HepG2 (cell line): Measurements from ENCODE around the gene ETHE1. TPM values are rescaled to one million over a fixed set of nuclear protein-coding genes. Genes with fewer than 3 reads are reported as not detected.

Experiments
- ATAC-seq: fragments of 200-7000 bp; cut with Tn5 transposase; 3 replicates; pipeline ENCODE4 v1.9.1; 2020; ENCODE audit warnings: mild to moderate bottlenecking, moderate library complexity
- BruUV-seq: library from RNA; stranded (reverse); fragments of 400-500 nt; replicated peaks from 2 replicates; lab custom pipeline; 2021; lab: Mats Ljungman, UMichigan
- CTCF ChIA-PET: fragments of 300-600 bp; formaldehyde crosslinking; extraction: SDS; loops from one replicate; lab custom pipeline; 2021; ENCODE audit warnings: low total read pairs, inconsistent platforms, low intra/inter-chr PET ratio; lab: Yijun Ruan, JAX
- POLR2A ChIA-PET: fragments of 350-600 bp; sonication (Branson Sonifier 250); formaldehyde crosslinking; loops from one replicate; lab custom pipeline; 2020; ENCODE audit warnings: antibody characterized with exemption, inconsistent platforms; lab: Yijun Ruan, JAX
- DNase-seq: peaks from one replicate; pipeline ENCODE4 v3.0.0-alpha.2; 2015; ENCODE audit warnings: low spot score
- FAIRE-seq: peaks from 3 replicates; lab custom pipeline; 2011; peaks lifted over from hg19 to GRCh38; lab: Jason Lieb, UNC
- H2AFZ ChIP-seq: one replicate; pipeline ENCODE4 v1.6.1; 2011; ENCODE audit warnings: low read length, inconsistent platforms
- H3K27ac ChIP-seq: fragments of 300-600 bp; 3 replicates; pipeline ENCODE4 v1.8.0; 2011; ENCODE audit warnings: mixed run types, mild to moderate bottlenecking, mixed read lengths, low read length, inconsistent platforms; ENCODE audit not compliant: insufficient read depth; ENCODE audit errors: extremely low read length
- H3K27me3 ChIP-seq, 2 experiments: fragments of 200-600 bp in 1 of 2; 2 replicates in 1 of 2; 3 replicates in 1 of 2; pipeline versions ENCODE4 v1.6.0 to v1.8.0; 2011; ENCODE audit warnings: low read length in 2 of 2, mild to moderate bottlenecking in 2 of 2, moderate library complexity in 2 of 2, inconsistent platforms in 1 of 2; ENCODE audit not compliant: insufficient read depth in 2 of 2, control insufficient read depth in 1 of 2
- H3K36me3 ChIP-seq, 2 experiments: fragments of 200-600 bp in 1 of 2; replicated peaks in 1 of 2; 2 replicates in 1 of 2; 3 replicates in 1 of 2; pipeline versions ENCODE4 v1.5.1 to v1.8.0; 2011; ENCODE audit warnings: low read length in 2 of 2, inconsistent platforms in 1 of 2; ENCODE audit not compliant: insufficient read depth in 2 of 2, control insufficient read depth in 1 of 2
- H3K4me1 ChIP-seq: 2 replicates; pipeline ENCODE4 v1.5.1; 2012; ENCODE audit warnings: low read length, inconsistent platforms; ENCODE audit not compliant: insufficient read depth
- H3K4me2 ChIP-seq: 2 replicates; pipeline ENCODE4 v1.6.0; 2011; ENCODE audit warnings: low read depth, low read length, inconsistent platforms
- H3K4me3 ChIP-seq, 3 experiments: fragments of 200-600 bp in 1 of 3; sonication (generic), shearing (Covaris generic) in 1 of 3; replicated peaks in 1 of 3; 2 replicates each; pipeline ENCODE4 v1.5.1; 2011 to 2016; ENCODE audit warnings: low read length in 3 of 3, inconsistent platforms in 2 of 3, low read depth in 2 of 3, mild to moderate bottlenecking in 2 of 3, control low read depth in 1 of 3, mixed read lengths in 1 of 3; ENCODE audit not compliant: insufficient read depth in 1 of 3
- H3K79me2 ChIP-seq: one replicate; pipeline ENCODE4 v1.6.1; 2011; ENCODE audit warnings: low read length, inconsistent platforms; ENCODE audit not compliant: insufficient read depth
- H3K9ac ChIP-seq: 2 replicates; pipeline ENCODE4 v1.6.0; 2011; ENCODE audit warnings: mild to moderate bottlenecking, low read depth, low read length, inconsistent platforms; ENCODE audit not compliant: insufficient read depth
- H3K9me3 ChIP-seq: 2 replicates; pipeline ENCODE4 v1.5.1; 2012; ENCODE audit warnings: mild to moderate bottlenecking, low read length
- H4K20me1 ChIP-seq: 2 replicates; pipeline ENCODE4 v1.6.0; 2011; ENCODE audit warnings: inconsistent platforms, mild to moderate bottlenecking, low read length, moderate library complexity; ENCODE audit not compliant: insufficient read depth
- ARNT2 ChIP-seq: sonication (generic); formaldehyde crosslinking; IDR thresholded peaks from 2 replicates; pipeline ENCODE4 v1.8.0; 2022; ENCODE audit warnings: mild to moderate bottlenecking, low read depth, missing genetic modification reagents, moderate library complexity
- ARNTL ChIP-seq: sonication (generic); formaldehyde crosslinking; IDR thresholded peaks from 2 replicates; pipeline ENCODE4 v1.4.0; 2020; ENCODE audit warnings: mild to moderate bottlenecking, missing genetic modification reagents
- BCL6 ChIP-seq: IDR thresholded peaks from 2 replicates; pipeline ENCODE4 v1.6.1; 2016; ENCODE audit warnings: missing genetic modification reagents, missing compliant biosample characterization
- NFE2L1 ChIP-seq: sonication (generic); formaldehyde crosslinking; IDR thresholded peaks from 2 replicates; pipeline ENCODE4 v1.4.0; 2020; ENCODE audit warnings: missing genetic modification reagents, mild to moderate bottlenecking, borderline replicate concordance
- POLR2AphosphoS5 ChIP-seq: IDR thresholded peaks from 2 replicates; pipeline ENCODE4 v1.6.1; 2012; ENCODE audit warnings: low read depth, low read length
- REXO4 ChIP-seq: sonication (generic); formaldehyde crosslinking; IDR thresholded peaks from 2 replicates; pipeline ENCODE4 v1.8.0; 2022; ENCODE audit warnings: missing genetic modification reagents, mild to moderate bottlenecking, borderline replicate concordance
- SAP130 ChIP-seq: IDR thresholded peaks from 2 replicates; pipeline ENCODE4 v1.6.1; 2016; ENCODE audit warnings: low read depth
- SOX6 ChIP-seq, 2 experiments: fragments of 450-650 bp in 1 of 2; sonication (generic) in 1 of 2; formaldehyde crosslinking in 1 of 2; IDR thresholded peaks; 2 replicates each; pipeline versions ENCODE4 v1.4.0 to v1.6.1; 2017 to 2020; ENCODE audit warnings: antibody characterized with exemption in 1 of 2, mild to moderate bottlenecking in 1 of 2, missing genetic modification reagents in 1 of 2
- ZFX ChIP-seq: sonication (generic); formaldehyde crosslinking; IDR thresholded peaks from 2 replicates; pipeline ENCODE4 v1.4.0; 2020; ENCODE audit warnings: mild to moderate bottlenecking, low read depth, missing genetic modification reagents, moderate library complexity
- ZNF891 ChIP-seq: sonication (generic); formaldehyde crosslinking; IDR thresholded peaks from 2 replicates; pipeline ENCODE4 v1.5.0; 2020; ENCODE audit warnings: mild to moderate bottlenecking, missing genetic modification reagents
- WGBS: methylation state at CpG from one replicate; pipeline ENCODE4 v1.1.6; 2017; ENCODE audit warnings: low lambda C conversion rate; 5-methylcytosine and 5-hydroxymethylcytosine counted together
- in situ Hi-C: cut with HindIII; loops from 2 replicates; pipeline ENCODE4 v1.10.0; 2017; ENCODE audit warnings: low pct_unique_long_range_greater_than_20kb; ENCODE audit not compliant: extremely low pct_ligation_motif_present
- intact Hi-C: fragments of 100-400 bp; cut with micrococcal nuclease; formaldehyde crosslinking; loops from one replicate; pipeline ENCODE4 v1.10.0; 2022; ENCODE audit not compliant: unreplicated experiment
- polyA plus RNA-seq, 8 experiments: library from polyadenylated mRNA; depleted of rRNA in 3 of 8; stranded (reverse) in 7 of 8; unstranded in 1 of 8; fragments of >200 nt; fragmentation: Illumina TruSeq in 4 of 8; extraction: Trizol in 4 of 8; gene quantifications; 2 replicates each; pipeline versions ENCODE4 v1.2.1 to v1.2.3, GENCODE V29; 2011 to 2016; ENCODE audit warnings: low read depth in 4 of 8, missing spikeins in 1 of 8, mixed read lengths in 1 of 8; ENCODE audit not compliant: insufficient read depth in 1 of 8
- total RNA-seq, 5 experiments: library from RNA; depleted of rRNA; stranded (reverse); fragments of >200 nt; fragmentation: Illumina TruSeq; extraction: Trizol; gene quantifications; 2 replicates each; pipeline ENCODE4 v1.2.3, GENCODE V29; 2016; ENCODE audit warnings: low read depth in 1 of 5
- TF ChIP-seq, protein P1 (sequence below): sonication (generic); formaldehyde crosslinking; IDR thresholded peaks from 2 replicates; pipeline ENCODE4 v1.5.0; 2020; ENCODE audit warnings: missing genetic modification reagents
- TF ChIP-seq, protein P2 (sequence below): sonication (generic); formaldehyde crosslinking; IDR thresholded peaks from 2 replicates; pipeline ENCODE4 v1.8.0; 2022; ENCODE audit warnings: missing genetic modification reagents, low read depth, mild to moderate bottlenecking, borderline replicate concordance
- TF ChIP-seq, protein P3 (sequence below): sonication (generic); formaldehyde crosslinking; IDR thresholded peaks from 2 replicates; pipeline ENCODE4 v1.8.0; 2022; ENCODE audit warnings: missing genetic modification reagents, mild to moderate bottlenecking, borderline replicate concordance
- TF ChIP-seq, protein P4 (sequence below): sonication (generic); formaldehyde crosslinking; IDR thresholded peaks from 2 replicates; pipeline ENCODE4 v1.8.0; 2022; ENCODE audit warnings: mild to moderate bottlenecking, missing genetic modification reagents, moderate library complexity
- TF ChIP-seq, protein P5 (sequence below): sonication (generic); formaldehyde crosslinking; IDR thresholded peaks from 2 replicates; pipeline ENCODE4 v1.4.0; 2020; ENCODE audit warnings: missing genetic modification reagents

The ETHE1 gene
- total and polyA plus RNA-seq, 2 of the 13 experiments (the other 11 are each of a cell fraction or from before 2014, with no cell fraction given), result 32.5 to 58.4 TPM

DNA sequence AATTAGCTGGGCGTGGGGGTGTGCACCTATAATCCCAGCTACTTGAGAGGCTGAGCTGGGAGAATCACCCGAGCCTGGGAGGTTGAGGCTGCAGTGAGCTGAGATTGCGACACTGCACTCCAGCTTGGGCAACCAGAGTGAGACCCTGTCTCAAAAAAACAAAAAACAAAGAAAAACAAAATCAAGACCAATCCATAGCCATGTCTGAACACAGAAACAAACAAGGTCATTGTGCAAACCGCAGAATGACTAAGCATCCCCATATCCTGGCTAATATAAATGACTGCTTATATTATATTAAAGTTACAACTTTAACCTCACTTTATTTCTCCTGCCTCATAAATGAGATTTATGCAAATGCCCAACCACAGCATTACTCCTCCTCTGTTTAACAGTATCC, 59.3 kb downstream of the ETHE1 start (continued):
- TF ChIP-seq, protein P1, sequence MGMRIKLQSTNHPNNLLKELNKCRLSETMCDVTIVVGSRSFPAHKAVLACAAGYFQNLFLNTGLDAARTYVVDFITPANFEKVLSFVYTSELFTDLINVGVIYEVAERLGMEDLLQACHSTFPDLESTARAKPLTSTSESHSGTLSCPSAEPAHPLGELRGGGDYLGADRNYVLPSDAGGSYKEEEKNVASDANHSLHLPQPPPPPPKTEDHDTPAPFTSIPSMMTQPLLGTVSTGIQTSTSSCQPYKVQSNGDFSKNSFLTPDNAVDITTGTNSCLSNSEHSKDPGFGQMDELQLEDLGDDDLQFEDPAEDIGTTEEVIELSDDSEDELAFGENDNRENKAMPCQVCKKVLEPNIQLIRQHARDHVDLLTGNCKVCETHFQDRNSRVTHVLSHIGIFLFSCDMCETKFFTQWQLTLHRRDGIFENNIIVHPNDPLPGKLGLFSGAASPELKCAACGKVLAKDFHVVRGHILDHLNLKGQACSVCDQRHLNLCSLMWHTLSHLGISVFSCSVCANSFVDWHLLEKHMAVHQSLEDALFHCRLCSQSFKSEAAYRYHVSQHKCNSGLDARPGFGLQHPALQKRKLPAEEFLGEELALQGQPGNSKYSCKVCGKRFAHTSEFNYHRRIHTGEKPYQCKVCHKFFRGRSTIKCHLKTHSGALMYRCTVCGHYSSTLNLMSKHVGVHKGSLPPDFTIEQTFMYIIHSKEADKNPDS, result no peak
- TF ChIP-seq SOX6 (IDR thresholded peaks at IDR 0.05), result no peak
- no peak for TF ChIP-seq SOX6 (CRISPR knock-in tag; IDR thresholded peaks at IDR 0.05)
- TF ChIP-seq NFE2L1, result no peak
- TF ChIP-seq REXO4 (CRISPR knock-in tag), result no peak
- no peak for TF ChIP-seq BCL6 (CRISPR knock-in tag)

DNA sequence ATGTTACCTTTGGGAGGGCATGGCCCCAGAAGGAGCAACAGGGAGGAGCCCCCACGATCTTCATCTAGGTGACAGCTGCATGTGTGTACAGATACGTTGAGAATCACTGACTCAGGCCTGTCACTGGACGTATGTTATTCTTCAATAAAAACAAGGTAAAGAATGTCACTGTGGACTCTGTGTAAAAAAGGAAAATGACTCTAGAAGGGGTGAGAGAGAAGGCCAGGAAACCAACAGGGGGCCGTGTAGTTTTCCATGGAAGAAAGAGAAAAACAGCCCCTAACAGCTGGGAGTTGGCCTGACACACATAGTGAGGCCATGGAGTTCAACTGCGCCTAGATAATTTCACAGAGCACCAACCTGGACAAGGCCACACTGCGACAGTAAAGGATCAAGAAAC, 59.7 kb downstream of the ETHE1 start:
- peak overlapping the region; percentile 41 for H3K9ac ChIP-seq
- no peaks in the 10 kb centered on the region for H3K27me3 ChIP-seq
- intact Hi-C loops, result no loop called here
- peak overlapping the region in 1 of 3 experiments; percentile 7; a peak in 1 of 6 replicates for H3K4me3 ChIP-seq
- WGBS, result 5% methylated on average over 6 of the region's 6 CpGs
- H2AFZ ChIP-seq, result no peak overlapping the region
- FAIRE-seq (no peak), ATAC-seq (no peak), DNase-seq (no peak)
- no peaks in the 10 kb centered on the region for H3K36me3 ChIP-seq
- peak overlapping the region; percentile 67 for H3K4me2 ChIP-seq
- H3K79me2 ChIP-seq, result no peaks in the 10 kb centered on the region
- H3K4me1 ChIP-seq, result peaks cover 42% of the 10 kb centered on the region
- no peaks in the 10 kb centered on the region for H4K20me1 ChIP-seq
- H3K27ac ChIP-seq, result peak overlapping the region; percentile 5
- ChIA-PET POLR2A (interaction anchor here (0.7 to 1.0 kb wide), 3 partner anchors 17 to 37 kb away, joined by 3 read pairs; partner anchors contain the start of gene PHLDB3), CTCF (no interaction called here)
- in situ Hi-C loops, result no loop called here
- TF ChIP-seq, protein P2, sequence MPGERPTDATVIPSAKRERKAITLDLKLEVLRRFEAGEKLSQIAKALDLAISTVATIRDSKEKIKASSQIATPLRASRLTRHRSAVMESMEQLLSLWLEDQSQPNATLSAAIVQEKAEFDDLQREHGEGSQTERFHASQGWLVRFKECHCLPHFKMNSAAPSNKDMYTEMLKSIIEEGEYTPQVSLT (CRISPR knock-in tag), result no peak
- TF ChIP-seq ZFX (CRISPR knock-in tag) (peak; percentile 26; the same call in 1 of the 2 replicates), ARNTL (no peak), ARNT2 (CRISPR knock-in tag) (no peak), POLR2AphosphoS5 (no peak), ZNF891 (CRISPR knock-in tag) (no peak), SAP130 (CRISPR knock-in tag) (0 out of 2 replicates have a peak, but pooled peaks have one; percentile 32)
- TF ChIP-seq, protein P3, sequence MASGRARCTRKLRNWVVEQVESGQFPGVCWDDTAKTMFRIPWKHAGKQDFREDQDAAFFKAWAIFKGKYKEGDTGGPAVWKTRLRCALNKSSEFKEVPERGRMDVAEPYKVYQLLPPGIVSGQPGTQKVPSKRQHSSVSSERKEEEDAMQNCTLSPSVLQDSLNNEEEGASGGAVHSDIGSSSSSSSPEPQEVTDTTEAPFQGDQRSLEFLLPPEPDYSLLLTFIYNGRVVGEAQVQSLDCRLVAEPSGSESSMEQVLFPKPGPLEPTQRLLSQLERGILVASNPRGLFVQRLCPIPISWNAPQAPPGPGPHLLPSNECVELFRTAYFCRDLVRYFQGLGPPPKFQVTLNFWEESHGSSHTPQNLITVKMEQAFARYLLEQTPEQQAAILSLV (CRISPR knock-in tag), result no peak
- TF ChIP-seq, protein P4, sequence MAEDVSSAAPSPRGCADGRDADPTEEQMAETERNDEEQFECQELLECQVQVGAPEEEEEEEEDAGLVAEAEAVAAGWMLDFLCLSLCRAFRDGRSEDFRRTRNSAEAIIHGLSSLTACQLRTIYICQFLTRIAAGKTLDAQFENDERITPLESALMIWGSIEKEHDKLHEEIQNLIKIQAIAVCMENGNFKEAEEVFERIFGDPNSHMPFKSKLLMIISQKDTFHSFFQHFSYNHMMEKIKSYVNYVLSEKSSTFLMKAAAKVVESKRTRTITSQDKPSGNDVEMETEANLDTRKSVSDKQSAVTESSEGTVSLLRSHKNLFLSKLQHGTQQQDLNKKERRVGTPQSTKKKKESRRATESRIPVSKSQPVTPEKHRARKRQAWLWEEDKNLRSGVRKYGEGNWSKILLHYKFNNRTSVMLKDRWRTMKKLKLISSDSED, result no peak
- TF ChIP-seq, protein P5, sequence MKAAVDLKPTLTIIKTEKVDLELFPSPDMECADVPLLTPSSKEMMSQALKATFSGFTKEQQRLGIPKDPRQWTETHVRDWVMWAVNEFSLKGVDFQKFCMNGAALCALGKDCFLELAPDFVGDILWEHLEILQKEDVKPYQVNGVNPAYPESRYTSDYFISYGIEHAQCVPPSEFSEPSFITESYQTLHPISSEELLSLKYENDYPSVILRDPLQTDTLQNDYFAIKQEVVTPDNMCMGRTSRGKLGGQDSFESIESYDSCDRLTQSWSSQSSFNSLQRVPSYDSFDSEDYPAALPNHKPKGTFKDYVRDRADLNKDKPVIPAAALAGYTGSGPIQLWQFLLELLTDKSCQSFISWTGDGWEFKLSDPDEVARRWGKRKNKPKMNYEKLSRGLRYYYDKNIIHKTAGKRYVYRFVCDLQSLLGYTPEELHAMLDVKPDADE, result no peak
- no peaks in the 10 kb centered on the region for H3K9me3 ChIP-seq
- BruUV-seq, result no TSS peak
